ENCODE measurements around the gene MYO16. TPM values are rescaled to one million over a fixed set of nuclear protein-coding genes. Genes with fewer than 3 reads are reported as not detected.

The MYO16 gene
- total RNA-seq, 1 donor from 2014 or later = not detected

DNA sequence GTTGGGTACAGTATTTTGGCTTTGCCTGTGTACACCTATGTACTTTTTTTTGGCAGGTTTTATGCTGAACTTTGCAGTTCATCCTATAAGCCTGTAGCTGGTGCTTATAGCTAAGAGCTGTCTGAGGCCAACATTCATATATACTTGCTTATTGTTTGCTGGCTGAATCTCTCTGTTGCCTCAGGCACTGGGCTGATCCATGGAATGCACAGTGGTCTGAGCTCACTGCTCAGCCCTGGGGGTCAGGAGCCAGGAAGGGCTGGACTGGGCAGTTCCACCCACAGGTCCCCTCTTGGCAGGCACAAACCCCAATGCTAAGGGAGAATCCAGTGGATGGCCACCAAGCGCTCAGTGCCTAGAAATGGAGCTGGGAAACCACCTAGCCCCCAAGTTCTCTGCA is 308.7 kb downstream of the MYO16 start:
- Histone ChIP-seq H3K36me3 (no peaks in the 10 kb centered on the region), H3K27me3 (no peaks in the 10 kb centered on the region), H3K4me3 (no peak overlapping the region), H3K9me3 (peaks cover 0 to 4% of the 10 kb centered on the region in 2 donors), H3K4me1 (no peaks in the 10 kb centered on the region), H3K27ac (no peak overlapping the region)
- TF ChIP-seq, protein P1, sequence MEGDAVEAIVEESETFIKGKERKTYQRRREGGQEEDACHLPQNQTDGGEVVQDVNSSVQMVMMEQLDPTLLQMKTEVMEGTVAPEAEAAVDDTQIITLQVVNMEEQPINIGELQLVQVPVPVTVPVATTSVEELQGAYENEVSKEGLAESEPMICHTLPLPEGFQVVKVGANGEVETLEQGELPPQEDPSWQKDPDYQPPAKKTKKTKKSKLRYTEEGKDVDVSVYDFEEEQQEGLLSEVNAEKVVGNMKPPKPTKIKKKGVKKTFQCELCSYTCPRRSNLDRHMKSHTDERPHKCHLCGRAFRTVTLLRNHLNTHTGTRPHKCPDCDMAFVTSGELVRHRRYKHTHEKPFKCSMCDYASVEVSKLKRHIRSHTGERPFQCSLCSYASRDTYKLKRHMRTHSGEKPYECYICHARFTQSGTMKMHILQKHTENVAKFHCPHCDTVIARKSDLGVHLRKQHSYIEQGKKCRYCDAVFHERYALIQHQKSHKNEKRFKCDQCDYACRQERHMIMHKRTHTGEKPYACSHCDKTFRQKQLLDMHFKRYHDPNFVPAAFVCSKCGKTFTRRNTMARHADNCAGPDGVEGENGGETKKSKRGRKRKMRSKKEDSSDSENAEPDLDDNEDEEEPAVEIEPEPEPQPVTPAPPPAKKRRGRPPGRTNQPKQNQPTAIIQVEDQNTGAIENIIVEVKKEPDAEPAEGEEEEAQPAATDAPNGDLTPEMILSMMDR (IDR thresholded peaks at IDR 0.05) = no peak
- no peak for DNase-seq (ENCODE audit: low spot score in 2 of 2)
- intact Hi-C loops (cut with DNase I) = no loop called here

DNA sequence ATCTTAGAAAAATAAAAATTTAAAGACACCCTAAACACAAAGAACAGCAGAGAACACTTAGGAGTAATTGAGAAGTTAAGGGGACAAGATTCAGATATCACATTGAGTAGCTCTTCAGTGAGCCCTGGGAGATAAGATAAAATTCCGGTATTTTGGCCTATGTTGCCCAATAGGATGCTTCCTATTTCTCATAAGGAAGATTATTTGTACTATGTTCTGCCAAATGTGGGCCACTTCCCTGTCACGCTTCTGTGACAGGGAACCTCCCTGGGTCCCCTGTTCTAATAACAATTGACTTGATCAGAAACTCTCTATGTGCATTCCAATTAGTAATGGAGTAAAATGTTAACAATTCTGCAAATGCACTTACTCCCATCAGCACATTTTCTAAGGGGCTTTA is 310.7 kb downstream of the MYO16 start:
- Histone ChIP-seq H3K27me3 (no peaks in the 10 kb centered on the region), H3K4me3 (no peak overlapping the region), H3K9me3 (peaks cover 0 to 4% of the 10 kb centered on the region in 2 donors), H3K4me1 (no peaks in the 10 kb centered on the region), H3K27ac (no peak overlapping the region), H3K36me3 (no peaks in the 10 kb centered on the region)
- no peak for DNase-seq (ENCODE audit: low spot score in 2 of 2)
- TF ChIP-seq, protein P1 (IDR thresholded peaks at IDR 0.05) = no peak
- intact Hi-C loops (cut with DNase I) = no loop called here

DNA sequence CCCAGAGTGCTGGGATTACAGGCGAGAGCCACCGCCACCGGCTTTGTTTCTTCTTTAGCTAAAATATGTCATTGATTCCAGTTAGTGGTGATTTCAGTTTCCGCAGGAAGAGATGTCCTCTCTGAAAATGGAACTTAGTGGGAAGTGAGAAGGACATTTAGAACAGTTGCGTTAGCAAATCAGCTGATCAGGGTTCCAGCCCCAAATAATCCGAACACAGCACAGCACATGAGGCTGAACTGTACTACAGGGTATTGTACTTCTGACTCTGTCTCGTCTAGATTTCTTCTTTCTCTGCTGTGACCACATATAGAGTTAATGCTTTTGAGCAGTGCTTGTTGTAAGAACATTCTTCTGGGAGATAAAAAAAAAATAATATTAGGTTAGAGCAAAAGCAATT is 314.4 kb downstream of the MYO16 start:
- no peaks in the 10 kb centered on the region for H3K4me1 ChIP-seq
- H3K4me3 ChIP-seq = no peak overlapping the region
- intact Hi-C loops (cut with DNase I) = no loop called here

DNA sequence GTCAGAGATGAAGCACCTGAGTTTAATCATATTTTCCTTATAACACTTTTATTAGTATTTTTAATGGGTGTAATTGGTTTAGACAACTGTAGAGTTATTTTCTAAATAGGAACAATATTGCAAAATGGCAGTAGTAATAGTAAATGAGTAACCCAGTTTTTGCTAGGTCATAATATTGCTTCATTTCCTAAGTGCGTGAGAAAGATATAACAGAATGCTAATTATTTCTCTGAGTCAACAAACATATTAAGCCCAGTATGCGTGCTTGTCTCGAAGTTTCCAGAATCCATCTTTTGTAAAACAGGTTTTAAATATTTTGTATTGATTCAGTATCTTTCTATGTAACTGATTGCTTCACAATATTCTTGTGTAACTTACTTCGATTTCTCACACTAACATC is 315.3 kb downstream of the MYO16 start:
- no peak overlapping the region for H3K4me3 ChIP-seq
- intact Hi-C loops (cut with DNase I) = no loop called here
- DNase-seq (ENCODE audit: low spot score in 2 of 2) = no peak

More for the DNA sequence above, 314.4 kb downstream of the MYO16 start:
- Histone ChIP-seq H3K36me3 (no peaks in the 10 kb centered on the region), H3K27me3 (no peaks in the 10 kb centered on the region), H3K9me3 (no peaks in the 10 kb centered on the region), H3K27ac (no peak overlapping the region)
- TF ChIP-seq, protein P1 (IDR thresholded peaks at IDR 0.05) = no peak
- DNase-seq (ENCODE audit: low spot score in 2 of 2) = no peak

DNA sequence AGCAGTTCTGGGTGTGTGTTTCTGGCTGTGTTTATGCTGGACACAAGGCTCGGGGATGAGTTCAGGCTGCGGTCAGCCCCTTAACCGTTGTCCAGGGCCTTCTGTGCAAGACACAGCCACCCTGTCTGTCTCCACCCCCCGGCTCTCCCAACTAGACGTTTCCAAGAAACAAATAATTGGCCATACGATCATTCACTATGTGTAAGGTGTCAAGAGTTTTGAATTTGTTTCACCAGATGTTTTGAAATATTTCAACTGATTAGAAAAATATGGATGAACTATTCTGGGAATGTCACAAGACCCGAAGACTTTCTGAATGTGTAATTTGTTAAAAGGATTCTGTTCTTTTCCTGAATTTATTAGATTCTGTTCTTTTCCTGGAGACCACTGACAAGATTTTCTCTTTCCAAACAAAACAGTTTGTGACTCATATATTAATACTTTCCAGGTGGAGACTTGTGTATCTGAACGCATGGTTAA is 318.2 kb downstream of the MYO16 start:
- no peaks in the 10 kb centered on the region for H3K36me3 ChIP-seq
- no peaks in the 10 kb centered on the region for H3K27me3 ChIP-seq
- intact Hi-C loops (cut with DNase I) = no loop called here
- TF ChIP-seq, protein P1 (IDR thresholded peaks at IDR 0.05) = no peak
- H3K27ac ChIP-seq = no peak overlapping the region
- no peaks in the 10 kb centered on the region for H3K9me3 ChIP-seq
- no peak for DNase-seq (ENCODE audit: low spot score in 2 of 2)
- H3K4me3 ChIP-seq = no peak overlapping the region
- no peaks in the 10 kb centered on the region for H3K4me1 ChIP-seq

More for the DNA sequence above, 315.3 kb downstream of the MYO16 start:
- Histone ChIP-seq H3K27ac (no peak overlapping the region), H3K36me3 (no peaks in the 10 kb centered on the region), H3K27me3 (no peaks in the 10 kb centered on the region), H3K4me1 (no peaks in the 10 kb centered on the region), H3K9me3 (no peaks in the 10 kb centered on the region)
- TF ChIP-seq, protein P1 (IDR thresholded peaks at IDR 0.05) = no peak

DNA sequence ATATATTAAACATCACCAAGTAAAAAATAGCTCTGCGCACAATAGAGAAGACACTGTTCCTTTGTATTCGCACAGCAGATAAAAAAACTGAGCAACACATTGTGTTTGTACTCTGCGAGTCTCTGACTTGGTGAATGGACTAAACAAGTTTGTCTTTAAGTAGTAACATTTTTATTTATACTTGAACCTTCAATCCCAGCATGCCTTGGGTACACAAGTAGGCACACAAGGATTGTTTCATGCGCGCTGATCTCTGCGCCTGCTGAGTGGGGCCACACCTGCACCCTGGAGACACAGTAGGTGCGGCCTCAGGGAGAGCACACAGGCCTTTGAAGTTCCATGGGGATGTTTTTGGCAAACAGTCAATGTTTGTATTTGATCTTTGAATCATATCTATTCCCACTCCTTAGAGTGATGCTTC is 318.9 kb downstream of the MYO16 start:
- H3K27me3 ChIP-seq = no peaks in the 10 kb centered on the region
- TF ChIP-seq, protein P1 (IDR thresholded peaks at IDR 0.05) = no peak
- intact Hi-C loops (cut with DNase I) = no loop called here
- no peaks in the 10 kb centered on the region for H3K4me1 ChIP-seq
- no peak for DNase-seq (ENCODE audit: low spot score in 2 of 2)
- no peak overlapping the region for H3K27ac ChIP-seq
- H3K36me3 ChIP-seq = no peaks in the 10 kb centered on the region
- no peaks in the 10 kb centered on the region for H3K9me3 ChIP-seq
- no peak overlapping the region for H3K4me3 ChIP-seq

All from ascending aorta (tissue), 2 donors.